Heart right ventricle (tissue), 16 donors: ENCODE results near the gene CIAO2B. TPM values are rescaled to one million over a fixed set of nuclear protein-coding genes. Genes with fewer than 3 reads are reported as not detected.

Experiments
- ATAC-seq, 8 donors: fragments of 200-7000 bp; cut with Tn5 transposase; one replicate each; pipeline ENCODE4 v1.9.1; 2020; ENCODE audit warnings: mild to moderate bottlenecking in 8 of 8, moderate library complexity in 8 of 8, moderate number of reproducible peaks in 1 of 8
- DNase-seq, 2 donors: peaks; one replicate each; pipeline ENCODE4 v3.0.0-alpha.2; 2020
- H3K27ac ChIP-seq, 10 donors: fragments of 200-600 bp; sonication (generic) in 2 of 10; one replicate each; pipeline versions ENCODE4 v1.5.0 to v1.8.0; 2020 to 2022; ENCODE audit warnings: mild to moderate bottlenecking in 3 of 10
- H3K27me3 ChIP-seq, 7 donors: fragments of 200-600 bp; one replicate each; pipeline ENCODE4 v1.8.0; 2021 to 2022; ENCODE audit warnings: mild to moderate bottlenecking in 2 of 7
- H3K36me3 ChIP-seq, 9 donors: fragments of 200-600 bp; sonication (generic) in 1 of 9; one replicate each; pipeline versions ENCODE4 v1.5.0 to v1.8.0; 2020 to 2022; ENCODE audit warnings: mild to moderate bottlenecking in 2 of 9
- H3K4me1 ChIP-seq, 9 donors: fragments of 200-600 bp; sonication (generic) in 1 of 9; one replicate each; pipeline versions ENCODE4 v1.5.0 to v1.8.0; 2020 to 2022; ENCODE audit warnings: mild to moderate bottlenecking in 4 of 9
- H3K4me3 ChIP-seq, 10 donors: fragments of 200-600 bp; sonication (generic) in 2 of 10; one replicate each; pipeline versions ENCODE4 v1.5.0 to v1.8.0; 2020 to 2022; ENCODE audit warnings: mild to moderate bottlenecking in 7 of 10, moderate library complexity in 2 of 10
- H3K9me3 ChIP-seq, 11 donors: fragments of 200-600 bp in 10 of 11; sonication (generic) in 2 of 11; one replicate each; pipeline versions ENCODE4 v1.5.0 to v1.8.0; 2013 to 2022; ENCODE audit warnings: mild to moderate bottlenecking in 2 of 11, control low read depth in 1 of 11, moderate library complexity in 1 of 11
- WGBS, 2 donors: extraction: QIAGEN DNeasy Blood & Tissue Kit; methylation state at CpG; one replicate each; pipeline ENCODE4 v1.1.7; 2013; ENCODE audit warnings: inconsistent platforms in 1 of 2; 5-methylcytosine and 5-hydroxymethylcytosine counted together
- intact Hi-C, 10 donors: fragments of 100-400 bp; cut with DNase I; formaldehyde crosslinking; loops; one replicate each; pipeline versions ENCODE4 v1.11.1 to v1.14.2; 2022
- polyA plus RNA-seq, 2 donors: library from polyadenylated mRNA; stranded (reverse); fragments of 200-250 nt; gene quantifications; one replicate each; pipeline ENCODE4 v1.2.3, GENCODE V29; 2013
- total RNA-seq, 10 donors: library from RNA; stranded (reverse); fragmentation: NEBNext Ultra II Directional in 3 of 10; extraction: Animal tissue kit (Norgen Biotek cat#: 25700) in 3 of 10; gene quantifications; one replicate each; pipeline versions ENCODE4 v1.2.1 to v1.2.4, GENCODE V29; 2021 to 2023
- TF ChIP-seq, protein P1 (sequence below), 9 donors: fragments of 200-600 bp; sonication (generic) in 2 of 9; IDR thresholded peaks; one replicate each; pipeline versions ENCODE4 v1.5.0 to v1.8.0; 2021 to 2022; ENCODE audit warnings: antibody characterized with exemption in 9 of 9, mild to moderate bottlenecking in 5 of 9, moderate library complexity in 1 of 9
- donor health status: Arrhythmogenic right ventricular cardiomyopathy.
- donor health status: ischemic (EF 13 %, LVEDD 7.1; RV severe dilation, severe dysfunction).
- donor health status: healthy with polysubstance abuse.
- donor health status: DM: no; HTN: yes; CAD: no.
- donor health status: DM: no; HTN: no; CAD: no.
- donor health status: ischemic (EF 25% LVEDD 6.9; RV normal size, moderate dysfunction).
- donor health status: ischemic (EF 25% LVEDD 5.7; RV mildly dilated, moderate dysfunction).
- donor health status: healthy.
- donor health status: DM: yes; HTN: yes; CAD: no.
- donor health status: Ischemic cardiomyopathy.
- donor health status: ischemic (EF 35%, LVEDD 5.7; RV mildly dilated, moderate dysfunction).
- donor health status: nonischemic (EF 11% LVEDD 7.7; RV severe dilation, severe dysfunction).
- donor health status: DM: yes; HTN: yes; CAD: no.
- donor health status: PGD.
- donor health status: ischemic (EF 29% LVEDD 5.4; RV normal size, mild dysfunction).
- donor health status: nonischemic (EF 23%, LVEDD 6.1; RV moderate dilation, normal function).

The CIAO2B gene
- total and polyA plus RNA-seq, 12 donors = 103 to 743 (median 115) TPM

DNA sequence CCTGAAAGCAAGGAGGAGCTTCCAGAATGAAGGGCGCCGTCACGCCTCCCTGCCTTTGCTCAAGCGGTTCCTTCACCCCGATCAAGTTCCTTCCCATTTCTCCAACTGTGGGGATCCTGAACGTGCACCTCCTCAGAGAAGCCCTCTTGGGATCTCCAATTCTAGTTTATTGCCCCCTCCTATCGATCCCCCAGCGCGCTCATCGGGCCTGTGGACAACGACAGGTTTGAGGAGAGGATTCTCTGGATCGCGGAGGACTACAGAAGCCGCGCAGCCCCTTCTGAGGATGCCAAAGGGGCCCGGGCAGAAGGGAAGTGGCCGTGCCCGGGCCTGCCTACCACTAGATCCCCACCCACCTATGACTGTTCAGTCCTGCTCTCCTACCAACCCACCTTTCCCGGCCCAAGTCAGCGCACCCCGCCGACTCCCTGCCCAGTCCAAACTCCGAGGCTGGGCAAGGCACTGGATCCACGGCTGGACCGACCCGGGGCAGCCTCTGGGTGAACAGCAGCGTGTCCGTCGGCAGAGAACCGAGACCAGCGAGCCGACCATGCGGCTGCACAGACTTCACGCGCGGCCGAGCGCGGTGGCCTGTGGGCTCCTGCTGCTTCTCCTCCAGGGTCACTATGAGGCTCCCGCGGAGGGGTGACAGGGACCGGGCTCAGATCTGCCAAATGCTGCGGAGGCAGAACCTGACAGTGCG, 14.1 kb upstream of the CIAO2B start:
- intact Hi-C loops = loop anchor here in 2 of 10 donors (5.0 kb wide), 1 partner anchor 51 kb away; no protein-coding TSS in a partner anchor
- DNase-seq (no peak), ATAC-seq (peak; percentile 11 to 50 (median 26))
- H3K36me3 ChIP-seq = peaks cover 0 to 10% (median 0%) of the 10 kb centered on the region in 9 donors
- TF ChIP-seq, protein P1, sequence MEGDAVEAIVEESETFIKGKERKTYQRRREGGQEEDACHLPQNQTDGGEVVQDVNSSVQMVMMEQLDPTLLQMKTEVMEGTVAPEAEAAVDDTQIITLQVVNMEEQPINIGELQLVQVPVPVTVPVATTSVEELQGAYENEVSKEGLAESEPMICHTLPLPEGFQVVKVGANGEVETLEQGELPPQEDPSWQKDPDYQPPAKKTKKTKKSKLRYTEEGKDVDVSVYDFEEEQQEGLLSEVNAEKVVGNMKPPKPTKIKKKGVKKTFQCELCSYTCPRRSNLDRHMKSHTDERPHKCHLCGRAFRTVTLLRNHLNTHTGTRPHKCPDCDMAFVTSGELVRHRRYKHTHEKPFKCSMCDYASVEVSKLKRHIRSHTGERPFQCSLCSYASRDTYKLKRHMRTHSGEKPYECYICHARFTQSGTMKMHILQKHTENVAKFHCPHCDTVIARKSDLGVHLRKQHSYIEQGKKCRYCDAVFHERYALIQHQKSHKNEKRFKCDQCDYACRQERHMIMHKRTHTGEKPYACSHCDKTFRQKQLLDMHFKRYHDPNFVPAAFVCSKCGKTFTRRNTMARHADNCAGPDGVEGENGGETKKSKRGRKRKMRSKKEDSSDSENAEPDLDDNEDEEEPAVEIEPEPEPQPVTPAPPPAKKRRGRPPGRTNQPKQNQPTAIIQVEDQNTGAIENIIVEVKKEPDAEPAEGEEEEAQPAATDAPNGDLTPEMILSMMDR (IDR thresholded peaks at IDR 0.05) = no peak
- peak overlapping the region; percentile 16 to 74 (median 56) for H3K4me3 ChIP-seq
- peaks cover 0 to 50% (median 15%) of the 10 kb centered on the region in 7 donors for H3K27me3 ChIP-seq
- WGBS, 2 donors = 2 to 5% methylated on average over 44 of the region's 44 CpGs
- peaks cover 0 to 26% (median 16%) of the 10 kb centered on the region in 9 donors for H3K4me1 ChIP-seq
- H3K27ac ChIP-seq = peak overlapping the region in 1 of 10 donors; percentile 20
- H3K9me3 ChIP-seq = peaks cover 0 to 6% (median 0%) of the 10 kb centered on the region in 11 donors

DNA sequence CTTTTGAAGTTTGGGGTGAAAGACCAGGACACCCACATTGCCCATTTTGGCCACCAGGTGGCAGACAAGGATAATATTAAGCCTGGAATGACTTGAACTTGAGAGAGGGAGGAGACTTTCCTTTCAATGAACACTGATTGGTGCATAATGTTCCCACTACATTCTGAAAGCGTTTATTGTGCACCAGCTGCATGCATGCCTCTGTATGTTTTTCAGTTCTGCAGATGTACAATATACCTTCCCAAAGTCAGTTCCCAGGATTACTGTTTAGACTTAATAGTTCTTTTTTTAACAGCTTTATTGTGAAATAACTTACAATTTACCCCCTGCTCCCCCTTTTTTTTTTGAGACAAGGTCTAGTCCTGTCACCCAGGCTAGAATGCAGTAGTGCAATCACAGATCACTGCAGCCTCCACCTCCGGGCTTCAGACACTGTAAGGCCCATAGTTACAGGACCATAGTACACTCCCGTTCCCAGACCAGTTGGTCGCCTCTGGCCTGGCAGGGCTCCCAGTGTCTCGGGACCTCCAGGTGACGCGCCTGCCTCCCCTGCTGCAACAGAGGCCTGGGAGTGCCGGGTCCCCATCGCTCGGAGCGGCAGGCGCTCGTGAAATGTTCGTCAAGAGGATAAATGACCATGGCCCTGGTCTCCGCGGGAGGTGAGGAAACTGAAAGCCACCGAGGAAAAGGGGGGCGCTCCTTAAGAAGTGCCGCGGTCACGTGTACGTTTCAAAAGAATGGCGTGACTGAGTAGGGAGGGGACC, 13.3 kb upstream of the CIAO2B start:
- WGBS, 2 donors = 0% methylated on average over 21 to 22 of the region's 23 CpGs
- Histone ChIP-seq H3K4me1 (peaks cover 0 to 26% (median 16%) of the 10 kb centered on the region in 9 donors), H3K27ac (peak overlapping the region in 1 of 10 donors; percentile 20)

DNA sequence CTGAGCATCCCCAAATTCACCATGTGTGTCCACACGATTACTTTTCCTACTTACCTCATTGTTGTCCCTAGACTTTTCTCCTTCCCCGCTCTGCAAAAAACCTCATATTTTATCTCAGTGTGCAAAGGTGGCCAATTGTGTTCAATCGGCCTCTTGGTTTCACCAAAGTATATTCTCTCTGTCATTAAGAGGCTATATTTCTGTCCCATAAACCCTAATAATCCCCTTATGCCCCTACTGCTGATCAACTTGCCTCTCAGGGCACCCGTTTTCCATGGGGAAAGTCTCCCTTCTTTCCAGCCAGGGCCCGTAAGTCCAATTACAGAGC, 12.7 kb upstream of the CIAO2B start:
- WGBS, 2 donors = 37 to 47% methylated on average over 5 of the region's 5 CpGs
- intact Hi-C loops = loop anchor here in 2 of 10 donors (5.0 kb wide), 1 partner anchor 50 kb away; no protein-coding TSS in a partner anchor
- ATAC-seq (no peak), DNase-seq (no peak)
- peaks cover 0 to 38% (median 12%) of the 10 kb centered on the region in 7 donors for H3K27me3 ChIP-seq
- peaks cover 0 to 26% (median 16%) of the 10 kb centered on the region in 9 donors for H3K4me1 ChIP-seq
- peak overlapping the region in 2 of 10 donors; percentile 59 to 74 for H3K4me3 ChIP-seq
- H3K9me3 ChIP-seq = peaks cover 0 to 6% (median 0%) of the 10 kb centered on the region in 11 donors
- TF ChIP-seq, protein P1 (IDR thresholded peaks at IDR 0.05) = no peak
- H3K27ac ChIP-seq = no peak overlapping the region
- H3K36me3 ChIP-seq = peaks cover 0 to 24% (median 11%) of the 10 kb centered on the region in 9 donors

More for the DNA sequence above, 13.3 kb upstream of the CIAO2B start:
- ATAC-seq (peak; percentile 37 to 81 (median 76)), DNase-seq (peak; percentile 74 to 80)
- peak overlapping the region; percentile 16 to 74 (median 56) for H3K4me3 ChIP-seq
- TF ChIP-seq, protein P1 (IDR thresholded peaks at IDR 0.05) = peak; percentile 65 to 91 (median 90)
- intact Hi-C loops = loop anchor here in 2 of 10 donors (5.0 kb wide), 1 partner anchor 50 kb away; no protein-coding TSS in a partner anchor
- H3K36me3 ChIP-seq = peaks cover 0 to 18% (median 6%) of the 10 kb centered on the region in 9 donors
- peaks cover 0 to 43% (median 12%) of the 10 kb centered on the region in 7 donors for H3K27me3 ChIP-seq
- H3K9me3 ChIP-seq = peaks cover 0 to 6% (median 0%) of the 10 kb centered on the region in 11 donors

DNA sequence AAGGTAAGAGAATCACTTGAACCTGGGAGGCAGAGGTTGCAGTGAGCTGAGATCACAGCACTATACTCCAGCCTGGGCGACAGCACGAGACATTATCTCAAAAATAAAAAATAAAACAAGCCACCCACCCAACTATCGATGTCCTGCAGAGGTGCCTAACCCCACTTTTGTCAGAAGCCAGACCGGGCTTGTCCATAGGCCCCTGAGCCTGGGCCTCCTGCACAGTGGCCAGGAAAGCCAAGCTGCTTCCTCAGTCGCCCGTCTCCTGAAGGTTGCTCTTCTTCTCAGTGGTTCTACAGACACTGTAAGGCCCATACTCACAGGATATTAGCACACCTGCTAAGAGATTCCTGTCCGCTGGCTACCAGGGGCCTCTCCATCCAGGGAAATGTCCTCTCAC, 12.3 kb upstream of the CIAO2B start:
- intact Hi-C loops = loop anchor here in 2 of 10 donors (5.0 kb wide), 1 partner anchor 49 kb away; no protein-coding TSS in a partner anchor
- H3K4me3 ChIP-seq = no peak overlapping the region
- peaks cover 0 to 27% (median 15%) of the 10 kb centered on the region in 9 donors for H3K36me3 ChIP-seq
- TF ChIP-seq, protein P1 (IDR thresholded peaks at IDR 0.05) = no peak
- peaks cover 0 to 34% (median 11%) of the 10 kb centered on the region in 7 donors for H3K27me3 ChIP-seq
- H3K27ac ChIP-seq = no peak overlapping the region
- peaks cover 0 to 5% (median 0%) of the 10 kb centered on the region in 11 donors for H3K9me3 ChIP-seq
- peak in 1 of 8 donors; percentile 14 for ATAC-seq
- peaks cover 0 to 26% (median 16%) of the 10 kb centered on the region in 9 donors for H3K4me1 ChIP-seq
- no peak for DNase-seq
- 73 to 78% methylated on average over 7 of the region's 7 CpGs for WGBS, 2 donors
